GM10266 (cell line): ENCODE measurements around the gene BMP6.

Experiments
- DNase-seq: peaks from one replicate; pipeline ENCODE4 v3.0.0; 2012; ENCODE audit errors: extremely low spot score
- TF ChIP-seq, protein P1 (sequence below): IDR thresholded peaks from 2 replicates; pipeline ENCODE4 v1.5.1; 2012; ENCODE audit warnings: mild to moderate bottlenecking, low read depth; ENCODE audit not compliant: control insufficient read depth, insufficient read depth; ENCODE audit errors: missing control alignments

Gene BMP6

DNA sequence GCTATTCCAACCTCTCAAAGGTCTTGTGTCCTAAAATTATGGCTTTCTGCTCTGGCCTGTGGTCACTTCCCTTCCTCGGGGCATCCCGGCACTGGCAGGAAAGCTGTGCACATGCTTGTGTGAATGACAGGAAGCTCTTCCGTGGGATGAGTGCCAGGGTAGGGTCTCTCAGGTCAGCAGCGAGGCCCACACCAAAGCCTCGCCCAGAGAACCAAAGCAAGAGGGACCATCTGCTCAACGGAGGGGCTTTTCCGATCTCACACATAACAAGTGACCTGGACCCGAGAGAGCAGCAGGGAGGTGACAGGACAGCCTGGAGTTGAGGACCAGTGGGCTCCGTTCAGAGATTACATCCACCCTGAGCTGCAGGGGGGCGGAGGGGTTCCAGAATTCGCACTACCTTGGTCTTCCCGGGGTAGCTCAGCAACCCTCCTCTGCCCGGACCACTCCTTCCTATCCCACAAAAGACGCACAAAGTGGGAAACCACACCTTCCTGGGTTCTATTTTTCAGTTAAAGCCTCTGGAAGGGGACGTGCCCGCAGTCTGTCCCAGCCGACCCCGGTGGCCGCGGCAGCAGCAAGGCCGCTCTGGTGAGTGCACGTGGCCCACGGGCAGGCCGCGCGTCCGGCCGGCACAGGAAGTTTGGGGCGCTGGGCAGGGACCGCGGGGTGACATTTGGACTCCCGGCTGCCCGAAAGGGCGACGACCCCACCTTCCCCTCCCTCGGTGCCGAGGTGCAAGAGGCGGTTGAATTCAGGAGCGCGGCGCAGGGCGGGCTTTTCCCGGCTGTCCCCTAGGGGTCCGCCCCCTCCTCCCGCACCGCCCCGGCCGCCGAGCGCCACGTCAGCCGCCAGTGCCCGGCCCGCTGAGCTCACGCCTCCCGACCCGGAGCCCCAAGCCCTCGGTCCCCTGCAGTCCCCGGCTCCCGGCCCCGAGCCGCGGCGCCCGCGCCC, 183.7 kb downstream of the BMP6 start:
- peak; percentile 73 for DNase-seq
- TF ChIP-seq, protein P1, sequence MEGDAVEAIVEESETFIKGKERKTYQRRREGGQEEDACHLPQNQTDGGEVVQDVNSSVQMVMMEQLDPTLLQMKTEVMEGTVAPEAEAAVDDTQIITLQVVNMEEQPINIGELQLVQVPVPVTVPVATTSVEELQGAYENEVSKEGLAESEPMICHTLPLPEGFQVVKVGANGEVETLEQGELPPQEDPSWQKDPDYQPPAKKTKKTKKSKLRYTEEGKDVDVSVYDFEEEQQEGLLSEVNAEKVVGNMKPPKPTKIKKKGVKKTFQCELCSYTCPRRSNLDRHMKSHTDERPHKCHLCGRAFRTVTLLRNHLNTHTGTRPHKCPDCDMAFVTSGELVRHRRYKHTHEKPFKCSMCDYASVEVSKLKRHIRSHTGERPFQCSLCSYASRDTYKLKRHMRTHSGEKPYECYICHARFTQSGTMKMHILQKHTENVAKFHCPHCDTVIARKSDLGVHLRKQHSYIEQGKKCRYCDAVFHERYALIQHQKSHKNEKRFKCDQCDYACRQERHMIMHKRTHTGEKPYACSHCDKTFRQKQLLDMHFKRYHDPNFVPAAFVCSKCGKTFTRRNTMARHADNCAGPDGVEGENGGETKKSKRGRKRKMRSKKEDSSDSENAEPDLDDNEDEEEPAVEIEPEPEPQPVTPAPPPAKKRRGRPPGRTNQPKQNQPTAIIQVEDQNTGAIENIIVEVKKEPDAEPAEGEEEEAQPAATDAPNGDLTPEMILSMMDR, result no peak

DNA sequence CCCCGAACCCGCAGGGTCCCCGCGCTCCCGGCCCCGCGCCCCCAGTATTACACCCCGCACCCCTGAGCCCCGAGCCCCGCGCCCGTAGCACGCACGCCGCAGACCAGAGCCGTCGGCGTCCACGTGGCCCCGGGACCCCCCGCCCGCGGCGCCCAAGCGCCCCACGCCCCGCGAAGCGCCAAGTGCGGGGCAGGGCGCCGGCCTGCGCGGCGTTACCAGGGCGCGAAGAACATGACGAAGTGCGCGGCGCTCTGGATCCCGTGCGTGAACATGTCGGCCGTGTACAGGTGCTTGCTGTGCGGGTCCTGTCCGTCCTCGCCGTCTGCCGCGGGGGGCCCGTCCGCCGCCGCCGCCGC, 184.4 kb downstream of the BMP6 start:
- no peak for DNase-seq

DNA sequence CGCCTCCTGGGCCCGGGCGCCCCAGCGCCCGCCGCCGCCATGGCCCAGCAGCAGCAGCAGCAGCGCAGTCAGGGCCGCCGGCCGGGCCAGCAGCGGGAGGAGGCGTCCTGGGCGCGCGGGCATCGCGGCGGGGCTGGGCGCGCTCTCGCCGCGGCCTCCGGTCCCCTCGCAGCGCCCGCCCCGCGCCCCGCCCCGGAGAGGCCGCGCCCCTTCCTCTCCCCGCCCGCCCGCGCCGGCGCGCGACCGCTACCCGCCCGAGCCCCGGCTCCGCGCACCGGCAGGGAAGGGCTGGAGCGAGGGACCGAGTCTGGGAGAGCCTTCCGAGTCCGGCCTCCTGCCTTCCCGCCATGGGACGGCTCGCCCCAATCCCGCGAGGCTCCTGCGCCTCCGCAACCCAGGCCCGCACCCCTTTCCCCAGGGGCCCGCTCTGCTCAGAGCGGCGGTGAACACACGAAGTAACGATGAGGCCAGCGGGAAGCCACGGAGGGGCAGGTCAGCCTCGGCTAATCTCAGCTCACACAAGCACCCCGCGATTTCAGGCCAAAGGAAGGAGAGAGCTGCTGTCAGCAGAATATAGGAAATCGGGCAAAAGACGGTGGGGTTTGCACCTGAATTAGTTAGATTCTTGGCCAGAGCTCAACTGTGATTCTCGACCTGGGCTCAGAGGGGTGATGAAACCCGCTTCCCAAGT, 184.9 kb downstream of the BMP6 start, which contains the start of gene TXNDC5:
TXNDC5 (minus strand) TSS at position 135 of the 691 bp plus-strand sequence; CDS start at position 123, 12 bp downstream.
- DNase-seq, result peak; percentile 94
- TF ChIP-seq, protein P1, result no peak

More for the DNA sequence above, 184.4 kb downstream of the BMP6 start:
- TF ChIP-seq, protein P1, result no peak

DNA sequence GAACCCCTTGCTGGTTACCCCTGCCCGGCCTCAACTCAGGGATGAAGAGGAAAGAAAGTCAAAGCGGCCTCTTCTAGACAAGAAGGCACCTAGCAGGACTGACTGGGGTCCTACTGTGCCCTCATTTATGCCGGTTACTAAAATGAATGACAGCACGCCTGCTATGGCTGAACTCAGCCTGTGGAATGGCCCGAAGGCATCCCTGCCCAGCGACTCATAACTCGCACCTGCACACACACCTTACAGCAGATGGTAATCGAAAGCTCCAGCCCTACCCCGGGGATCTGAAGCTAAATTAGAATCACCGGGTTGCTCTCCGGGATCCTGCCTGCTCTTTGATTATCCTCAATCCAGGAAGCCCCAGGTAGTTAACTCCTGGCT, 185.4 kb downstream of the BMP6 start:
- no peak for DNase-seq
- TF ChIP-seq, protein P1, result no peak

DNA sequence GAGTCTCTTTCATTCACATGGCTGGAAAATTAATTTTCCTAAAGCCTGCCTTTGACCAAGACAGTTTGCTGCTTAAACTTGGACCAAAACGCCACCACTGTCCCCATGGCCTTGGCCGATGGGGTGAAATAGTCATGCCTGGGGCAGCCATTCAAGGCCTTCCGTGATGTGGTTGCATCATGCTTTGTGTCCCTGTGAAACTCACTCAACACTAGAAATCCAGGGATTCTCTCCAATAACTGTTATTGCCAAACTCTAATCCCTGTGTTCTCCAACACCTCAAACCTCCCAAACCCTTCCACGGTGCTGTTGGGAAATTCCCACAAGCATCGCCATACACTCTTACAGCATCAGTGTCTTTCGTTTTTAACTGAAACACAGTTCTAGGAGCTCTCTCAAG, 186.1 kb downstream of the BMP6 start:
- TF ChIP-seq, protein P1, result no peak
- DNase-seq, result no peak

DNA sequence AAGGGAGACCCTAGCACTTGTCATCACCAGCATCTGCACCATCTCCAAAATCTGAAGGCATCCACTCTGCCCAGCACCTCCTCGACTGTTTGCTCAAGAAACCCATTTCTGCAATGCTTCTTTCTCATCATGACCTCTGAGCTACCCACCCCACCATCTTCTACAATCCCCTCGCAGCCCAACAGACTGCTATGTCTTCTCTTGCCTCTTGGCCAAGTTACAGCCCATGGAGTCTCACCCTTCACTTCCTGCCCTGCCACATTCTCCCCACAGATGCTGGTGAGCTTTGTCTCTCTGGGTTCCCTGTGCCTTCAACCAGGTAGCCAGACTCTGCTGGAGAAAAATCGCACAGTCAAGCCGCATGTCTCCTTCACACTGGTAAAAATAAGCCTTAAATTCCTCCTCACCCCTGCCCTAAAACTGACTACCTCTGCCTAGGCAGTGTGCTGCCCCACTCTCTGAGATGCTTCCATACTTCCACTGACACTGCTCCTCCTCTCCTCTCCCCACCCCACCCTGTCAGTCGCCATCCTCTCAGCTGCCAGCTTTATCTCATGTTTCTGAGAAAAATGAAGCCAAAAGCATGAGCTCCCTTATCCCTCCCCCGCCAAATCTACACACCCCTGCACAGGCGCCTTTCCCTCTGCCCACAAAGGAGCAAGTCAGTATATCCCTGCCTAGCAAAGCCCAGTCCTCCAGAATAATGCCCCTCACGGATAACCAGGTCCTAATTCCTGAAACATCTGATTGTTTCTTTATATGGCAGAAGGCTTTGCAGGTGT, 187.0 kb downstream of the BMP6 start:
- TF ChIP-seq, protein P1, result no peak
- no peak for DNase-seq
